ENCODE data around the gene COX19.

DNA sequence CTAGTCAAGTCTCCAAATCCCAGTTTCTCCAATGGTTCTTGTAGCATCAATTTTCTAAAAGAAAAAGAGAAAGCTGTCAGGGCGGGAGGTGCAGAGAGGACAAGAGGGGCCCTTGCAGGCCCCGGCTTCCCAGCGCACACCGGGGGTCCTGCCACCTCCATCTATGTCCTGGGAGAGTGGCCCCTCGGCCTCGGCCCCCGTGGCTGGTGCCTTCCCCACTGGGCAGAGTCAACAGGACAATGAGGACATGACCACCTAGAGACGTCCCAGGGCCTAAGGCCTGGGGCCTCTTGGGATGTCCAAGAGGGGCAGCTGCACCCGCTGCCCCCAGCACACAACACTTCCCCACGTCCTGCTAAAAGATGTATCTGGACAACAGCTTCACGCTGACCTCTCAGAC lies 5.9 kb downstream of the COX19 start:
- no peak for TF ChIP-seq CTCF (conservative IDR thresholded peaks at IDR 0.05; ENCODE audit: low read depth, low read length)
- no peak for TF ChIP-seq EZH2phosphoT487 (IDR thresholded peaks at IDR 0.05; ENCODE audit: borderline replicate concordance, low read length)
- no peak for TF ChIP-seq EZH2 (IDR thresholded peaks at IDR 0.05; ENCODE audit: low read length, unreplicated experiment)

Data from PC-3 (cell line).